ENCODE measurements around the gene SKI.

SKI gene

GRCh38 chr1:2336499-2336898 is 108.4 kb downstream of the SKI start:
- Histone ChIP-seq H3K4me1 (peaks cover 0 to 2% (median 1%) of the 10 kb centered on the region in 4 donors), H3K9me3 (no peaks in the 10 kb centered on the region), H3K27me3 (no peaks in the 10 kb centered on the region), H3K27ac (no peak overlapping the region), H3K4me3 (no peak overlapping the region), H3K36me3 (no peaks in the 10 kb centered on the region)
- no peak for DNase-seq
- intact Hi-C loops (cut with DNase I; ENCODE audit: low total_unique reads) = no loop called here
- TF ChIP-seq CTCF (IDR thresholded peaks at IDR 0.05) = no peak

GRCh38 chr1:2337081-2337480 is 109.0 kb downstream of the SKI start:
- Histone ChIP-seq H3K4me1 (no peaks in the 10 kb centered on the region), H3K27me3 (no peaks in the 10 kb centered on the region), H3K4me3 (no peak overlapping the region), H3K27ac (no peak overlapping the region), H3K36me3 (no peaks in the 10 kb centered on the region), H3K9me3 (no peaks in the 10 kb centered on the region)
- TF ChIP-seq CTCF (IDR thresholded peaks at IDR 0.05) = no peak
- intact Hi-C loops (cut with DNase I; ENCODE audit: low total_unique reads) = no loop called here
- no peak for DNase-seq

- Histone ChIP-seq H3K4me3 (no peak overlapping the region), H3K36me3 (no peaks in the 10 kb centered on the region), H3K4me1 (no peaks in the 10 kb centered on the region), H3K9me3 (no peaks in the 10 kb centered on the region), H3K27ac (no peak overlapping the region), H3K27me3 (no peaks in the 10 kb centered on the region)
- intact Hi-C loops (cut with DNase I; ENCODE audit: low total_unique reads) = no loop called here
- DNase-seq = no peak
- TF ChIP-seq CTCF (IDR thresholded peaks at IDR 0.05) = no peak
Observed at GRCh38 chr1:2337501-2337900, 109.4 kb downstream of the SKI start.

- Histone ChIP-seq H3K4me1 (no peaks in the 10 kb centered on the region), H3K9me3 (no peaks in the 10 kb centered on the region), H3K36me3 (no peaks in the 10 kb centered on the region), H3K27ac (no peak overlapping the region), H3K4me3 (no peak overlapping the region), H3K27me3 (no peaks in the 10 kb centered on the region)
- no peak for TF ChIP-seq CTCF (IDR thresholded peaks at IDR 0.05)
- intact Hi-C loops (cut with DNase I; ENCODE audit: low total_unique reads) = no loop called here
- DNase-seq = no peak
Observed at GRCh38 chr1:2339206-2340085, 111.3 kb downstream of the SKI start.

GRCh38 chr1:2340086-2340917 is 112.2 kb downstream of the SKI start:
- H3K27me3 ChIP-seq = no peaks in the 10 kb centered on the region
- no peaks in the 10 kb centered on the region for H3K9me3 ChIP-seq
- DNase-seq = no peak
- no peak overlapping the region for H3K4me3 ChIP-seq
- no peak overlapping the region for H3K27ac ChIP-seq
- TF ChIP-seq CTCF (IDR thresholded peaks at IDR 0.05) = no peak
- intact Hi-C loops (cut with DNase I; ENCODE audit: low total_unique reads) = no loop called here
- H3K36me3 ChIP-seq = no peaks in the 10 kb centered on the region
- H3K4me1 ChIP-seq = no peaks in the 10 kb centered on the region

All from tibial artery (tissue), 4 donors.